Measurements from ENCODE around the gene TTL. TPM values are rescaled to one million over a fixed set of nuclear protein-coding genes. Genes with fewer than 3 reads are reported as not detected.
A peak's percentile ranks its signal among the peaks of the same experiment; 100 is the strongest.

TTL gene
- total and polyA plus RNA-seq, 2 of the 13 experiments (the other 11 are each of a cell fraction or from before 2014, with no cell fraction given) = 19.0 to 59.8 TPM

DNA sequence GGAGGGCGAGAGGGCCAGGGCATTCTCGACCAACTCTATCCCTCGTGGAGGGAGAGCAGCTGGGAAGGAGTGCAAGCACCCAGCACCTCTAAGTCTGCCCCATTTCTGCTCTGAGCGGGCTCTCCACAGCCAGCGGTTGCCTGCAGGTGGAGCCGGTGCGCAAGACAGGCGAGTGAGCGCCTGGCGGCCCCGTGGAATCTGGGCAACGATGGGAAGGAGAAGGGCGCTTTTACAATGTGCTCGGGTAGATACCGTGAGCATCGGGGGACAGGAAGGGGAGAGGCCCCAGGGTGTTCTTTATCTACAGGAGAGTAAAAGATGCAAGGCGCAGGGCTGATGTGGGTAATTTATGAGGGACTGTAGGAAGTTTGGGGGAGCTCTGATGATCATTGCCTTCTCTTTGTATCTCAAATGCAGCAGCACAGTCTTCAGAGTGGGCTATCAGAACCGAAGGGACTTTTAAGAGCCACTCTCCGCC lies 867 bp upstream of the TTL start (continued):
- TF ChIP-seq ZNF468 (CRISPR knock-in tag; IDR thresholded peaks at IDR 0.05) = no peak
- TF ChIP-seq ZSCAN30 (CRISPR knock-in tag; IDR thresholded peaks at IDR 0.05) = no peak
- TF ChIP-seq ZBTB3 (CRISPR knock-in tag; IDR thresholded peaks at IDR 0.05; ENCODE audit: borderline replicate concordance, low read depth) = 0 out of 2 replicates have a peak, but pooled peaks have one; percentile 81
- no peak for TF ChIP-seq HMG20B (CRISPR knock-in tag; conservative IDR thresholded peaks at IDR 0.05)
- peak; percentile 92 for TF ChIP-seq ZNF124 (CRISPR knock-in tag; IDR thresholded peaks at IDR 0.05)
- TF ChIP-seq DMTF1 (CRISPR knock-in tag; IDR thresholded peaks at IDR 0.05) = no peak
- TF ChIP-seq TBP (CRISPR knock-in tag; IDR thresholded peaks at IDR 0.05) = no peak
- TF ChIP-seq SOX13 (IDR thresholded peaks at IDR 0.05) = no peak
- peak in 1 of 2 experiments; percentile 23; a peak in 1 of 4 replicates for TF ChIP-seq SOX13 (CRISPR knock-in tag; conservative IDR thresholded peaks at IDR 0.05 in 1 of 2, IDR thresholded peaks at IDR 0.05 in 1 of 2)
- TF ChIP-seq SIX1 (CRISPR knock-in tag; IDR thresholded peaks at IDR 0.05; ENCODE audit: borderline replicate concordance) = no peak
- TF ChIP-seq IRF2 (CRISPR knock-in tag; IDR thresholded peaks at IDR 0.05) = peak; percentile 55
- no peak for TF ChIP-seq ZNF510 (CRISPR knock-in tag; IDR thresholded peaks at IDR 0.05; ENCODE audit: low read depth)
- no peak for TF ChIP-seq CREB1 (IDR thresholded peaks at IDR 0.05)
- TF ChIP-seq CREB1 (CRISPR knock-in tag; IDR thresholded peaks at IDR 0.05) = no peak
- peak; percentile 24; the same call in 1 of the 2 replicates for TF ChIP-seq TGIF2 (CRISPR knock-in tag; IDR thresholded peaks at IDR 0.05)
- TF ChIP-seq ZNF326 (CRISPR knock-in tag; IDR thresholded peaks at IDR 0.05; ENCODE audit: borderline replicate concordance) = no peak; the same call in 1 of the 2 replicates
- no peak for TF ChIP-seq SNAPC2 (CRISPR knock-in tag; IDR thresholded peaks at IDR 0.05)
- no peak for TF ChIP-seq ZNF775 (CRISPR knock-in tag; IDR thresholded peaks at IDR 0.05; ENCODE audit: borderline replicate concordance)
- TF ChIP-seq ZNF33A (CRISPR knock-in tag; IDR thresholded peaks at IDR 0.05; ENCODE audit: borderline replicate concordance) = no peak
- TF ChIP-seq SMARCC2 (IDR thresholded peaks at IDR 0.05) = no peak
- no peak for TF ChIP-seq ZNF121 (CRISPR knock-in tag; IDR thresholded peaks at IDR 0.05)
- no peak for TF ChIP-seq ZBTB1 (CRISPR knock-in tag; IDR thresholded peaks at IDR 0.05; ENCODE audit: borderline replicate concordance)
- TF ChIP-seq ZNF34 (CRISPR knock-in tag; IDR thresholded peaks at IDR 0.05; ENCODE audit: borderline replicate concordance) = peak; percentile 66; the same call in 1 of the 2 replicates
- no peak for TF ChIP-seq CBX2 (IDR thresholded peaks at IDR 0.05; ENCODE audit: low read depth, low read length)
- TF ChIP-seq CBX2 (CRISPR knock-in tag; IDR thresholded peaks at IDR 0.05; ENCODE audit: low read depth) = no peak
- TF ChIP-seq, protein P1, sequence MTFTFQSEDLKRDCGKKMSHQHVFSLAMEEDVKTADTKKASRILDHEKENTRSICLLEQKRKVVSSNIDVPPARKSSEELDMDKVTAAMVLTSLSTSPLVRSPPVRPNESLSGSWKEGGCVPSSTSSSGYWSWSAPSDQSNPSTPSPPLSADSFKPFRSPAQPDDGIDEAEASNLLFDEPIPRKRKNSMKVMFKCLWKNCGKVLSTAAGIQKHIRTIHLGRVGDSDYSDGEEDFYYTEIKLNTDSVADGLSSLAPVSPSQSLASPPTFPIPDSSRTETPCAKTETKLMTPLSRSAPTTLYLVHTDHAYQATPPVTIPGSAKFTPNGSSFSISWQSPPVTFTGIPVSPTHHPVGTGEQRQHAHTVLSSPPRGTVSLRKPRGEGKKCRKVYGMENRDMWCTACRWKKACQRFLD (CRISPR knock-in tag; IDR thresholded peaks at IDR 0.05; ENCODE audit: borderline replicate concordance) = peak; percentile 75; the same call in 1 of the 2 replicates
